Parathyroid adenoma (tissue), 2 donors: ENCODE data around the gene BFSP2.

Source experiments
- H2AFZ ChIP-seq: fragments of 300-600 bp; sonication (generic); one replicate; pipeline ENCODE4 v1.7.0; 2017; ENCODE audit warnings: antibody characterized with exemption, mild to moderate bottlenecking
- H3K27ac ChIP-seq: fragments of 300-600 bp; sonication (generic); one replicate; pipeline ENCODE4 v1.7.0; 2017
- H3K27me3 ChIP-seq: fragments of 300-600 bp; sonication (generic); one replicate; pipeline ENCODE4 v1.7.0; 2017; ENCODE audit warnings: low read length; ENCODE audit not compliant: control insufficient read depth, insufficient read depth
- H3K36me3 ChIP-seq: fragments of 300-600 bp; sonication (generic); one replicate; pipeline ENCODE4 v1.7.0; 2017; ENCODE audit warnings: low read length; ENCODE audit not compliant: control insufficient read depth, insufficient read depth
- H3K4me1 ChIP-seq: fragments of 300-600 bp; sonication (generic); one replicate; pipeline ENCODE4 v1.7.0; 2017; ENCODE audit warnings: control low read depth
- H3K4me2 ChIP-seq: fragments of 300-600 bp; sonication (generic); one replicate; pipeline ENCODE4 v1.7.0; 2017; ENCODE audit warnings: low read length
- H3K4me3 ChIP-seq: fragments of 300-600 bp; sonication (generic); one replicate; pipeline ENCODE4 v1.7.0; 2017; ENCODE audit warnings: low read depth, low read length
- H3K79me2 ChIP-seq: fragments of 300-600 bp; sonication (generic); one replicate; pipeline ENCODE4 v1.7.0; 2017; ENCODE audit warnings: control low read depth
- H3K9ac ChIP-seq: fragments of 300-600 bp; sonication (generic); one replicate; pipeline ENCODE4 v1.7.0; 2017; ENCODE audit warnings: mild to moderate bottlenecking
- H3K9me3 ChIP-seq: fragments of 300-600 bp; sonication (generic); one replicate; pipeline ENCODE4 v1.7.0; 2017; ENCODE audit warnings: low read length; ENCODE audit not compliant: control insufficient read depth
- CTCF ChIP-seq: fragments of 300-600 bp; sonication (generic); IDR thresholded peaks from one replicate; pipeline ENCODE4 v1.7.0; 2017; ENCODE audit warnings: antibody characterized with exemption, mild to moderate bottlenecking
- donor health status: primary hyperparathyroidism.

The BFSP2 gene

GRCh38 chr3:133505813-133506212 lies 106.0 kb downstream of the BFSP2 start:
- Histone ChIP-seq H3K9me3 (no peaks in the 10 kb centered on the region), H3K36me3 (no peaks in the 10 kb centered on the region), H3K27ac (peak overlapping the region; percentile 2), H2AFZ (peak overlapping the region; percentile 75), H3K4me1 (peaks cover 4% of the 10 kb centered on the region), H3K79me2 (no peaks in the 10 kb centered on the region), H3K4me3 (peak overlapping the region; percentile 6), H3K27me3 (no peaks in the 10 kb centered on the region), H3K4me2 (peak overlapping the region; percentile 43), H3K9ac (no peak overlapping the region)
- TF ChIP-seq CTCF, result no peak

GRCh38 chr3:133506215-133506901 lies 106.5 kb downstream of the BFSP2 start:
- no peaks in the 10 kb centered on the region for H3K9me3 ChIP-seq
- no peaks in the 10 kb centered on the region for H3K36me3 ChIP-seq
- H3K79me2 ChIP-seq, result no peaks in the 10 kb centered on the region
- H2AFZ ChIP-seq, result peak overlapping the region; percentile 75
- H3K27ac ChIP-seq, result peak overlapping the region; percentile 2
- TF ChIP-seq CTCF, result no peak
- peak overlapping the region; percentile 6 for H3K4me3 ChIP-seq
- H3K9ac ChIP-seq, result no peak overlapping the region
- H3K4me2 ChIP-seq, result peak overlapping the region; percentile 43
- H3K4me1 ChIP-seq, result peaks cover 4% of the 10 kb centered on the region
- no peaks in the 10 kb centered on the region for H3K27me3 ChIP-seq

- H3K36me3 ChIP-seq, result no peaks in the 10 kb centered on the region
- H3K4me3 ChIP-seq, result no peak overlapping the region
- H3K9ac ChIP-seq, result no peak overlapping the region
- no peak overlapping the region for H3K27ac ChIP-seq
- H3K27me3 ChIP-seq, result no peaks in the 10 kb centered on the region
- peaks cover 9% of the 10 kb centered on the region for H3K4me1 ChIP-seq
- no peak overlapping the region for H3K4me2 ChIP-seq
- no peaks in the 10 kb centered on the region for H3K79me2 ChIP-seq
- no peak for TF ChIP-seq CTCF
- no peaks in the 10 kb centered on the region for H3K9me3 ChIP-seq
- H2AFZ ChIP-seq, result no peak overlapping the region
Measured at GRCh38 chr3:133509488-133509887, 109.6 kb downstream of the BFSP2 start.

GRCh38 chr3:133512416-133513089 lies 112.7 kb downstream of the BFSP2 start:
- no peak overlapping the region for H3K4me2 ChIP-seq
- no peaks in the 10 kb centered on the region for H3K27me3 ChIP-seq
- H2AFZ ChIP-seq, result no peak overlapping the region
- peaks cover 6% of the 10 kb centered on the region for H3K4me1 ChIP-seq
- H3K36me3 ChIP-seq, result no peaks in the 10 kb centered on the region
- H3K27ac ChIP-seq, result no peak overlapping the region
- no peaks in the 10 kb centered on the region for H3K9me3 ChIP-seq
- no peak overlapping the region for H3K4me3 ChIP-seq
- TF ChIP-seq CTCF, result no peak
- H3K9ac ChIP-seq, result no peak overlapping the region
- H3K79me2 ChIP-seq, result no peaks in the 10 kb centered on the region
